ENCODE results near the gene FIP1L1. TPM values are rescaled to one million over a fixed set of nuclear protein-coding genes. Genes with fewer than 3 reads are reported as not detected.
"Not testable (repeated sequence)": the region's sequence is repeated elsewhere in the genome, so short reads cannot be mapped to it uniquely, and the experiment has no call there.

The FIP1L1 gene
- total and polyA plus RNA-seq, 2 of the 4 experiments (the other 2 are of a cell fraction) = 31.1 to 37.5 TPM

DNA sequence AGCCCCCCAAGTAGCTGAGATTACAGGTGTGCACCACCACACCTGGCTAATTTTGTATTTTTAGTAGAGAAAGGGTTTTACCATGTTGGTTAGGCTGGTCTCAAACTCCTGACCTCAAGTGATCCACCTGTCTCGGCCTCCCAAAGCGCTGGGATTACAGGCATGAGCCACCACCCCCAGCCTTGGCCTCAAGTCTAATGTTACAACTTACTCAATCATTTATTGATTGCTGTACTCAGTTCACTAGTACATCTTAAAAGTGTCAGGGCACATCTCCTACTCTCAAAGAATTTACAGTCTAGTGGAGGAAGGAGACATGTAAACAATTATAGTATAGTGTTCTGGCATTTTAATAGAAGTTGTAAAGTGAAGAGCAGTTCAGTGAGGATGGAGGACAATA is 31.0 kb upstream of the FIP1L1 start:
- dilution Hi-C loops (cut with HindIII; ENCODE audit: low sequenced_read_pairs, unreplicated experiment); H4K20me1 ChIP-seq (ENCODE audit: insufficient read depth, low read length); H3K9me3 ChIP-seq (ENCODE audit: control insufficient read depth, insufficient read depth, low read length); H4K8ac ChIP-seq (ENCODE audit: low read depth in 2 of 2, low read length in 2 of 2); BruUV-seq (replicated peaks); H3K9ac ChIP-seq (ENCODE audit: low read depth, low read length); POLR2A ChIA-PET (ENCODE audit: unreplicated experiment); H3K56ac ChIP-seq (ENCODE audit: extremely low read depth, insufficient read depth, low read length); intact Hi-C loops (cut with micrococcal nuclease); H3K4ac ChIP-seq (ENCODE audit: low read depth, low read length); H3K36me3 ChIP-seq (ENCODE audit: control insufficient read depth, insufficient read depth, low read length); H2AFZ ChIP-seq (replicated peaks; ENCODE audit: low read length, poor library complexity); H2AK9ac ChIP-seq (replicated peaks; ENCODE audit: low read depth, low read length, poor library complexity); H2BK20ac ChIP-seq (ENCODE audit: low read depth, low read length); H4K5ac ChIP-seq (ENCODE audit: low read depth, low read length); H3K14ac ChIP-seq (replicated peaks; ENCODE audit: low read depth, low read length); H4K91ac ChIP-seq (ENCODE audit: insufficient read depth, low read depth, low read length); H3K4me2 ChIP-seq (ENCODE audit: low read depth, low read length); H3K18ac ChIP-seq (ENCODE audit: low read depth, low read length); H2AK5ac ChIP-seq (ENCODE audit: low read depth, low read length); ATAC-seq (ENCODE audit: low read depth); H3K27me3 ChIP-seq (ENCODE audit: control insufficient read depth, insufficient read depth, low read length); H3K27ac ChIP-seq (ENCODE audit: insufficient read depth, low read length); H2BK120ac ChIP-seq (ENCODE audit: low read depth, low read length); DNase-seq; in situ Hi-C loops (cut with MboI; ENCODE audit: low sequenced_read_pairs); H3K4me3 ChIP-seq (ENCODE audit: insufficient read depth, low read depth, low read length); H3K4me1 ChIP-seq (ENCODE audit: control insufficient read depth, insufficient read depth, low read length); H3K9me1 ChIP-seq (ENCODE audit: insufficient read depth, low read length); H3K23ac ChIP-seq (ENCODE audit: low read depth, low read length); H2BK15ac ChIP-seq (ENCODE audit: low read depth, low read length): not testable (repeated sequence)
- peaks cover 0 to 13% of the 10 kb centered on the region in 2 experiments; a peak in 3 of 4 replicates for H3K79me1 ChIP-seq (ENCODE audit: low read depth in 1 of 2, low read length in 2 of 2)
- CTCF ChIA-PET = interaction anchor here (0.9 to 1.2 kb wide), 2 partner anchors 12 to 331 kb away, joined by 3 read pairs; no protein-coding TSS in a partner anchor
- WGBS, 2 experiments (ENCODE audit: extremely low coverage in 2 of 2, insufficient read length in 1 of 2) = no CpG with 5 or more reads among the region's 2 CpGs
- H2BK5ac ChIP-seq (ENCODE audit: low read depth, low read length, poor library complexity, severe bottlenecking) = peak overlapping the region; percentile 18
